HCEC 1CT (cell line): Measurements from ENCODE around the gene TMA16.
"Not testable (repeated sequence)": the region's sequence is repeated elsewhere in the genome, so short reads cannot be mapped to it uniquely, and the experiment has no call there.

ENCODE experiments used
- DNase-seq: peaks from one replicate; pipeline ENCODE4 v3.0.0-alpha.2; 2017

Gene TMA16

GRCh38 chr4:163523791-163524365 lies 29.4 kb downstream of the TMA16 start:
- no peak for DNase-seq

GRCh38 chr4:163525982-163526381 lies 31.5 kb downstream of the TMA16 start:
- no peak for DNase-seq

- DNase-seq = no peak
Measured at GRCh38 chr4:163527172-163527571, 32.7 kb downstream of the TMA16 start.

- DNase-seq = no peak
Measured at GRCh38 chr4:163528653-163529052, 34.2 kb downstream of the TMA16 start.

- DNase-seq = no peak
Measured at GRCh38 chr4:163534056-163534455, 39.6 kb downstream of the TMA16 start.

GRCh38 chr4:163535657-163536056 lies 41.2 kb downstream of the TMA16 start:
- DNase-seq = no peak

- no peak for DNase-seq
Measured at GRCh38 chr4:163536091-163536490, 41.6 kb downstream of the TMA16 start.

GRCh38 chr4:163537114-163537513 lies 42.6 kb downstream of the TMA16 start:
- DNase-seq = no peak

- not testable (repeated sequence) for DNase-seq
Measured at GRCh38 chr4:163538820-163539219, 44.3 kb downstream of the TMA16 start.

GRCh38 chr4:163540448-163540847 lies 46.0 kb downstream of the TMA16 start:
- no peak for DNase-seq

GRCh38 chr4:163540977-163541376 lies 46.5 kb downstream of the TMA16 start:
- peak; percentile 70 for DNase-seq

GRCh38 chr4:163542275-163542674 lies 47.8 kb downstream of the TMA16 start:
- peak; percentile 36 for DNase-seq

GRCh38 chr4:163544407-163545038 lies 50.0 kb downstream of the TMA16 start:
- peak; percentile 29 for DNase-seq

GRCh38 chr4:163548481-163549243 lies 54.2 kb downstream of the TMA16 start:
- peak; percentile 42 for DNase-seq

GRCh38 chr4:163550869-163551267 lies 56.4 kb downstream of the TMA16 start:
- DNase-seq = no peak

- no peak for DNase-seq
Measured at GRCh38 chr4:163553146-163553545, 58.7 kb downstream of the TMA16 start.

- DNase-seq = peak; percentile 24
Measured at GRCh38 chr4:163554870-163555465, 60.5 kb downstream of the TMA16 start.

GRCh38 chr4:163556177-163556576 lies 61.7 kb downstream of the TMA16 start:
- peak; percentile 62 for DNase-seq

- DNase-seq = no peak
Measured at GRCh38 chr4:163556650-163557391, 62.3 kb downstream of the TMA16 start.

- DNase-seq = peak; percentile 1
Measured at GRCh38 chr4:163558539-163559044, 64.1 kb downstream of the TMA16 start.

GRCh38 chr4:163562496-163562895 lies 68.0 kb downstream of the TMA16 start:
- DNase-seq = no peak

- no peak for DNase-seq
Measured at GRCh38 chr4:163563592-163563991, 69.1 kb downstream of the TMA16 start.

- no peak for DNase-seq
Measured at GRCh38 chr4:163564221-163564720, 69.8 kb downstream of the TMA16 start.
